GM12891 (cell line): Measurements from ENCODE around the gene CAPN7.

Experiments used
- PAX5 ChIP-seq: IDR thresholded peaks from 2 replicates; pipeline ENCODE4 v1.6.1; 2011; ENCODE audit warnings: low read length, moderate library complexity, mild to moderate bottlenecking; ENCODE audit not compliant: insufficient read depth, severe bottlenecking
- POLR2A ChIP-seq: IDR thresholded peaks from 2 replicates; pipeline ENCODE4 v1.6.1; 2011; ENCODE audit warnings: low read depth, low read length, control low read depth
- POLR2AphosphoS5 ChIP-seq: IDR thresholded peaks from 2 replicates; pipeline ENCODE4 v1.6.1; 2011; ENCODE audit warnings: low read depth, low read length, control low read depth
- SPI1 ChIP-seq: IDR thresholded peaks from 2 replicates; pipeline ENCODE4 v1.6.1; 2011; ENCODE audit warnings: low read depth, low read length, control low read depth

- TF ChIP-seq POLR2A: no peak
- no peak for TF ChIP-seq POLR2AphosphoS5
- TF ChIP-seq PAX5: no peak
- TF ChIP-seq SPI1: no peak
Measured at GRCh38 chr3:15221574-15222217, 15.7 kb downstream of the CAPN7 start.
